WTC11 (cell line): ENCODE data around the gene RGL2. TPM values are rescaled to one million over a fixed set of nuclear protein-coding genes. Genes with fewer than 3 reads are reported as not detected.

ENCODE experiments used
- ATAC-seq: fragments of 200-7000 bp; cut with Tn5 transposase; 2 replicates; pipeline ENCODE4 v1.10.0; 2021; ENCODE audit warnings: mild to moderate bottlenecking, moderate library complexity
- CTCF ChIA-PET: fragments of 300-600 bp; sonication (Branson Sonifier 250); formaldehyde crosslinking; loops from one replicate; lab custom pipeline; 2021; ENCODE audit warnings: antibody characterized with exemption; lab: Charles Lee
- POLR2A ChIA-PET: fragments of 350-600 bp; sonication (Branson Sonifier 250); formaldehyde crosslinking; loops from one replicate; lab custom pipeline; 2021; ENCODE audit warnings: antibody characterized with exemption; lab: Charles Lee
- DNase-seq: peaks from one replicate; pipeline ENCODE4 v3.0.0; 2021; ENCODE audit warnings: low spot score
- H3K27ac Mint-ChIP-seq: 2 replicates; pipeline ENCODE4 v1.8.0; 2021; ENCODE audit warnings: mixed read lengths
- H3K27me3 Mint-ChIP-seq: 2 replicates; pipeline ENCODE4 v1.8.0; 2021; ENCODE audit warnings: low read depth, mild to moderate bottlenecking, moderate library complexity, mixed read lengths
- H3K36me3 Mint-ChIP-seq: 2 replicates; pipeline ENCODE4 v1.8.0; 2021; ENCODE audit warnings: mixed read lengths
- H3K4me1 Mint-ChIP-seq: 2 replicates; pipeline ENCODE4 v1.8.0; 2022; ENCODE audit warnings: mixed read lengths
- H3K4me3 Mint-ChIP-seq: 2 replicates; pipeline ENCODE4 v1.8.0; 2021; ENCODE audit warnings: mild to moderate bottlenecking, moderate library complexity, mixed read lengths
- H3K9me3 Mint-ChIP-seq: 2 replicates; pipeline ENCODE4 v1.8.0; 2021; ENCODE audit warnings: mixed read lengths
- ATF3 ChIP-seq: sonication (generic); formaldehyde crosslinking; conservative IDR thresholded peaks from 2 replicates; pipeline ENCODE4 v1.8.1; 2022; ENCODE audit warnings: mild to moderate bottlenecking, missing genetic modification reagents
- CBFB ChIP-seq: sonication (generic); formaldehyde crosslinking; IDR thresholded peaks from 2 replicates; pipeline ENCODE4 v1.8.1; 2022; ENCODE audit warnings: mild to moderate bottlenecking, low read depth, missing genetic modification reagents
- CREB1 ChIP-seq: sonication (generic); formaldehyde crosslinking; IDR thresholded peaks from 2 replicates; pipeline ENCODE4 v1.8.0; 2023; ENCODE audit warnings: mild to moderate bottlenecking, missing genetic modification reagents
- ERG ChIP-seq: fragments of 250-450 bp; sonication (Bioruptor Pico); IDR thresholded peaks from 2 replicates; pipeline ENCODE4 v1.8.0; 2021; ENCODE audit warnings: mild to moderate bottlenecking
- GABPB1 ChIP-seq: sonication (generic); formaldehyde crosslinking; IDR thresholded peaks from 2 replicates; pipeline ENCODE4 v1.8.1; 2023; ENCODE audit warnings: mild to moderate bottlenecking, missing genetic modification reagents
- HMGXB4 ChIP-seq: sonication (generic); formaldehyde crosslinking; IDR thresholded peaks from 2 replicates; pipeline ENCODE4 v1.8.1; 2023; ENCODE audit warnings: mild to moderate bottlenecking, moderate library complexity, missing genetic modification reagents
- IRF1 ChIP-seq: sonication (generic); formaldehyde crosslinking; IDR thresholded peaks from 2 replicates; pipeline ENCODE4 v1.8.0; 2023; ENCODE audit warnings: missing genetic modification reagents
- NFATC4 ChIP-seq: fragments of 250-450 bp; sonication (Bioruptor Pico); IDR thresholded peaks from 2 replicates; pipeline ENCODE4 v1.9.0; 2021; ENCODE audit warnings: mild to moderate bottlenecking
- PRDM15 ChIP-seq: sonication (generic); formaldehyde crosslinking; IDR thresholded peaks from 2 replicates; pipeline ENCODE4 v1.8.0; 2022; ENCODE audit warnings: missing genetic modification reagents
- PREB ChIP-seq: sonication (generic); formaldehyde crosslinking; IDR thresholded peaks from 2 replicates; pipeline ENCODE4 v1.8.1; 2022; ENCODE audit warnings: mild to moderate bottlenecking, missing genetic modification reagents, moderate library complexity, borderline replicate concordance
- SP1 ChIP-seq: sonication (generic); formaldehyde crosslinking; conservative IDR thresholded peaks from 2 replicates; pipeline ENCODE4 v1.8.1; 2022; ENCODE audit warnings: missing genetic modification reagents
- TP53 ChIP-seq: sonication (generic); formaldehyde crosslinking; IDR thresholded peaks from 2 replicates; pipeline ENCODE4 v1.8.1; 2023; ENCODE audit warnings: mild to moderate bottlenecking, missing genetic modification reagents
- USF1 ChIP-seq: sonication (generic); formaldehyde crosslinking; IDR thresholded peaks from 2 replicates; pipeline ENCODE4 v1.8.0; 2022; ENCODE audit warnings: mild to moderate bottlenecking, missing genetic modification reagents
- USF2 ChIP-seq: sonication (generic); formaldehyde crosslinking; IDR thresholded peaks from 2 replicates; pipeline ENCODE4 v1.8.1; 2023; ENCODE audit warnings: mild to moderate bottlenecking, missing genetic modification reagents, moderate library complexity
- ZNF121 ChIP-seq: sonication (generic); formaldehyde crosslinking; IDR thresholded peaks from 2 replicates; pipeline ENCODE4 v1.8.0; 2023; ENCODE audit warnings: missing genetic modification reagents
- ZNF219 ChIP-seq: sonication (generic); formaldehyde crosslinking; IDR thresholded peaks from 2 replicates; pipeline ENCODE4 v1.8.0; 2023; ENCODE audit warnings: missing genetic modification reagents, mild to moderate bottlenecking, borderline replicate concordance
- ZNF317 ChIP-seq: sonication (generic); formaldehyde crosslinking; IDR thresholded peaks from 2 replicates; pipeline ENCODE4 v1.8.1; 2023; ENCODE audit warnings: low read depth, mild to moderate bottlenecking, moderate library complexity, missing genetic modification reagents, borderline replicate concordance
- ZNF396 ChIP-seq: fragments of 250-450 bp; sonication (Bioruptor Pico); IDR thresholded peaks from 2 replicates; pipeline ENCODE4 v1.8.0; 2021; ENCODE audit warnings: mild to moderate bottlenecking, moderate library complexity, borderline replicate concordance
- ZNF416 ChIP-seq: fragments of 250-450 bp; sonication (Bioruptor Pico); IDR thresholded peaks from 2 replicates; pipeline ENCODE4 v1.9.0; 2021; ENCODE audit warnings: mild to moderate bottlenecking, inconsistent platforms
- total RNA-seq: library from RNA; stranded (reverse); gene quantifications from 3 replicates; pipeline ENCODE4 v1.2.3, GENCODE V29; 2021

RGL2 gene
- total RNA-seq, 1 experiment from 2014 or later = 77.1 TPM

- no peak for TF ChIP-seq PREB (CRISPR knock-in tag)
- no peak for TF ChIP-seq ZNF396 (CRISPR knock-in tag)
- TF ChIP-seq USF1 (CRISPR knock-in tag) = peak; percentile 57; the same call in 1 of the 2 replicates
- no peak for TF ChIP-seq ZNF219 (CRISPR knock-in tag)
- TF ChIP-seq SP1 (CRISPR knock-in tag) = peak; percentile 30; the same call in 1 of the 2 replicates
- no peak for TF ChIP-seq ATF3 (CRISPR knock-in tag)
- peak; percentile 77 for TF ChIP-seq USF2 (CRISPR knock-in tag)
- H3K4me3 Mint-ChIP-seq = peak overlapping the region; percentile 93
- no peaks in the 10 kb centered on the region; the same call in 1 of the 2 replicates for H3K27me3 Mint-ChIP-seq
- H3K27ac Mint-ChIP-seq = peak overlapping the region; percentile 93
- H3K36me3 Mint-ChIP-seq = no peaks in the 10 kb centered on the region
- H3K4me1 Mint-ChIP-seq = peaks cover 32% of the 10 kb centered on the region
- CTCF ChIA-PET = interaction anchor here (0.9 to 3.7 kb wide), 15 partner anchors 8 to 188 kb away, joined by 3 to 29 read pairs (median 4); partner anchors contain the start of genes B3GALT4, RGL2, RPS18 and VPS52
- peak; percentile 60 for ATAC-seq
- POLR2A ChIA-PET = interaction anchor here (1.0 to 1.5 kb wide), 5 partner anchors 12 to 41 kb away, joined by 3 to 8 read pairs (median 4); partner anchors contain the start of genes B3GALT4, PFDN6, RGL2 and RPS18
- DNase-seq = peak; percentile 81
- no peaks in the 10 kb centered on the region for H3K9me3 Mint-ChIP-seq
These were observed 13.8 kb upstream of the RGL2 start for GRCh38 chr6:33312361-33313104.

- DNase-seq (no peak), ATAC-seq (no peak)
- TF ChIP-seq ZNF396 (CRISPR knock-in tag) = no peak
- H3K4me1 Mint-ChIP-seq = no peaks in the 10 kb centered on the region
- no peak overlapping the region for H3K4me3 Mint-ChIP-seq
- POLR2A ChIA-PET = no interaction called here
- H3K9me3 Mint-ChIP-seq = no peaks in the 10 kb centered on the region
- H3K27ac Mint-ChIP-seq = no peak overlapping the region; the same call in 1 of the 2 replicates
- H3K36me3 Mint-ChIP-seq = peaks cover 4% of the 10 kb centered on the region; the same call in 1 of the 2 replicates
- no peaks in the 10 kb centered on the region for H3K27me3 Mint-ChIP-seq
- CTCF ChIA-PET = no interaction called here
These were observed 7.6 kb upstream of the RGL2 start for GRCh38 chr6:33306356-33306755.

GRCh38 chr6:33305052-33305451, 6.3 kb upstream of the RGL2 start:
- ChIA-PET POLR2A (no interaction called here), CTCF (interaction anchor here (0.8 kb wide), 1 partner anchor 327 kb away, joined by 3 read pairs; no protein-coding TSS in a partner anchor)
- ATAC-seq (no peak), DNase-seq (no peak)
- no peak overlapping the region for H3K27ac Mint-ChIP-seq
- peaks cover 6% of the 10 kb centered on the region; the same call in 1 of the 2 replicates for H3K36me3 Mint-ChIP-seq
- no peaks in the 10 kb centered on the region for H3K27me3 Mint-ChIP-seq
- H3K9me3 Mint-ChIP-seq = no peaks in the 10 kb centered on the region
- H3K4me3 Mint-ChIP-seq = no peak overlapping the region
- peaks cover 8% of the 10 kb centered on the region for H3K4me1 Mint-ChIP-seq
- TF ChIP-seq IRF1 (CRISPR knock-in tag) = no peak
- TF ChIP-seq GABPB1 (CRISPR knock-in tag) = no peak
- no peak for TF ChIP-seq NFATC4
- TF ChIP-seq ZNF317 (CRISPR knock-in tag) = no peak
- TF ChIP-seq PRDM15 (CRISPR knock-in tag) = no peak
- TF ChIP-seq TP53 (CRISPR knock-in tag) = no peak
- TF ChIP-seq ERG (CRISPR knock-in tag) = no peak
- TF ChIP-seq CREB1 (CRISPR knock-in tag) = no peak
- no peak for TF ChIP-seq ZNF416 (CRISPR knock-in tag)
- no peak for TF ChIP-seq CBFB
- TF ChIP-seq HMGXB4 (CRISPR knock-in tag) = no peak
- TF ChIP-seq ZNF121 (CRISPR knock-in tag) = no peak
